ENCODE measurements around the gene SLC66A2. TPM values are rescaled to one million over a fixed set of nuclear protein-coding genes. Genes with fewer than 3 reads are reported as not detected.
A peak's percentile ranks its signal among the peaks of the same experiment; 100 is the strongest.

The SLC66A2 gene
- polyA plus RNA-seq, 6 donors from 2014 or later = 26.3 to 40.9 (median 34.5) TPM

DNA sequence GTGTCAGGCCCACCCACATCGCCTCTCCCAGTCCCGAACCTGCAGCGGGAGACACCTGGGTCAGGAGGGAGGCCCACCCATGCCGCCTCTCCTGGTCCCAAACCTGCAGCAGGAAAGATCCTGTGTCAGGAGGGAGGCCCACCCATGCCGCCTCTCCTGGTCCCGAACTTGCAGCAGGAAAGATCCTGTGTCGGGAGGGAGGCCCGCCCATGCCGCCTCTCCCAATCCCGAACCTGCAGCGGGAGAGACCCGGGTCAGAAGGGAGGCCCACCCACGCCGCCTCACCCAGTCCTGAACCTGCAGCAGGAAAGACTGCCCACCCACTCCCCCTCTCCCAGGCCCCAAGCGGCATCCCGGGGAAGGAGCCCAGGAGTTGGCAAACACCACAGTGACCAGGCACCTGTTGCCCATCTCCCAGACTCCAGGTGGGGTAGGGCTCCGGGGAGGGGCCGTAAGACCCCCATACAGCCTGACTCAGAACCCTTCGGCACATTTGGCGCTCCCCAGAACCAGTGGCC is 7.8 kb downstream of the SLC66A2 start:
- Mint-ChIP-seq H3K27me3 (no peaks in the 10 kb centered on the region), H3K4me1 (peaks cover 34 to 53% (median 45%) of the 10 kb centered on the region in 3 donors), H3K4me3 (no peak overlapping the region), H3K27ac (peak overlapping the region in 2 of 6 donors; percentile 63 to 81), H3K36me3 (peaks cover 18 to 19% of the 10 kb centered on the region in 2 donors), H3K9me3 (no peaks in the 10 kb centered on the region)
- DNase-seq (no peak), ATAC-seq (ENCODE audit: low read depth in 2 of 2) (no peak)

- Mint-ChIP-seq H3K4me1 (peaks cover 32 to 48% (median 46%) of the 10 kb centered on the region in 3 donors), H3K36me3 (peaks cover 21 to 23% of the 10 kb centered on the region in 2 donors), H3K27ac (peak overlapping the region in 3 of 6 donors; percentile 16 to 81 (median 42)), H3K9me3 (no peaks in the 10 kb centered on the region), H3K4me3 (no peak overlapping the region), H3K27me3 (no peaks in the 10 kb centered on the region)
- no peak for DNase-seq
- no peak for ATAC-seq (ENCODE audit: low read depth in 2 of 2)
These were observed 8.5 kb downstream of the SLC66A2 start for GRCh38 chr18:79942786-79943607.

DNA sequence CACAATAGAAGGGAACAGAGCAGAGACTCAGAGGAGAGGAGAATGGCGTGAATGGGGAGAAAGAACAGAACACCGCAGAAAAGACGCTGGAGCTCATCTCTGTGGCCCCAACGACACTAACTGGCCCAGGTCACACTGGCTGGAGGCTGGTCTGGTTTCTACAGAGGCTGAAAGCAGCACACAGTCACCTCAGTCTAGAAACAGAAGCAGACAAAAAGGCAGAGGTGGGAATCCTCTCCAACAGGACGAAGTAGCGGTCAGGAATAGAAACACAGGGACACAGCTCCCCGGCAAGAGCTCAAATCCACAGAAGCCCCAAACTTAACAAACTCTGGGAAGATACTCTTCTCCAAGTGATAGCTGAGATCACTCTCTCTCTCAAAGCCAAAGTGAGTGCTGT is 9.2 kb downstream of the SLC66A2 start:
- DNase-seq = no peak
- Mint-ChIP-seq H3K27me3 (no peaks in the 10 kb centered on the region), H3K9me3 (peaks cover 0 to 6% (median 0%) of the 10 kb centered on the region in 7 donors), H3K36me3 (peaks cover 29 to 31% of the 10 kb centered on the region in 2 donors), H3K27ac (peak overlapping the region in 3 of 6 donors; percentile 36 to 91 (median 69)), H3K4me3 (no peak overlapping the region), H3K4me1 (peaks cover 35 to 53% (median 40%) of the 10 kb centered on the region in 3 donors)
- ATAC-seq (ENCODE audit: low read depth in 2 of 2) = no peak

GRCh38 chr18:79941473-79942119 is 9.9 kb downstream of the SLC66A2 start:
- no peak for ATAC-seq (ENCODE audit: low read depth in 2 of 2)
- Mint-ChIP-seq H3K27ac (no peak overlapping the region), H3K27me3 (no peaks in the 10 kb centered on the region), H3K36me3 (peaks cover 32 to 34% of the 10 kb centered on the region in 2 donors), H3K4me3 (no peak overlapping the region), H3K4me1 (peaks cover 35 to 52% (median 41%) of the 10 kb centered on the region in 3 donors), H3K9me3 (peaks cover 0 to 6% (median 0%) of the 10 kb centered on the region in 7 donors)
- no peak for DNase-seq

DNA sequence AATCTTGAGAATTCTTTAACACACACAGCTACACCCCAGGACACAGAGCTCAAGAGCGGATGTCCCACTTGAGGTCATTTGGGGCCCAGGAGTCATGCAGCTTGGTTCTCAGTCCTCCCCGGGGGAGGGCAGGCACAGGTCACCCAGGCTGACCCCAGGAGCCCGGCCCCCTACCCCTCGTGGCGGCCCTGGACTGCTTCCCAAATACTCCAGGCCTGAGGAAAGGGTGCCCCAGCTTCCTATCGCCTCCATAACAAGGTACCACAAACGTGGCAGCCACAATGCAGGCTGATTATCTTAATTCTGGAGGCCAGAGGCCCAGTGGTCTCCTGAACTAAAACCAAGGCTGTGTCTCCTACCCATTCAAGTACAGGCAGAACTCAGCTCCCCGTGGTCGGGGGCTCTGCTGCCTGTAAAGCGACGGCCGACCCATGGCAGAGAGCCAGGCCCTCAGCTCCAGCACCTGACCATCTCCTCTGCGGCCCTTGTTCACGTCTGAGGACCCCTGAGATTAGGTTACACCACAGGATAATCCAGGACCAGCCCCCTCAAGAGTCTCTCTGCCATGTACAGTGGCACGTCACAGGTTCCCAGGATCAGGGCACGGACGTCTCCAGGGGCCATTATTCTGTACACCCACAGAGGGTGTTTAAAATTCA is 10.5 kb downstream of the SLC66A2 start:
- Mint-ChIP-seq H3K4me1 (peaks cover 31 to 53% (median 35%) of the 10 kb centered on the region in 3 donors), H3K27ac (no peak overlapping the region), H3K27me3 (no peaks in the 10 kb centered on the region), H3K9me3 (peaks cover 0 to 13% (median 1%) of the 10 kb centered on the region in 7 donors), H3K36me3 (peaks cover 36 to 41% of the 10 kb centered on the region in 2 donors), H3K4me3 (no peak overlapping the region)
- ATAC-seq (ENCODE audit: low read depth in 2 of 2) = no peak
- no peak for DNase-seq

- ATAC-seq (ENCODE audit: low read depth in 2 of 2) (no peak), DNase-seq (no peak)
- H3K4me3 Mint-ChIP-seq = peak overlapping the region in 1 of 8 donors; percentile 59
- peaks cover 43 to 47% of the 10 kb centered on the region in 2 donors for H3K36me3 Mint-ChIP-seq
- peaks cover 0 to 19% (median 6%) of the 10 kb centered on the region in 7 donors for H3K9me3 Mint-ChIP-seq
- H3K4me1 Mint-ChIP-seq = peaks cover 31 to 54% (median 33%) of the 10 kb centered on the region in 3 donors
- H3K27me3 Mint-ChIP-seq = no peaks in the 10 kb centered on the region
- H3K27ac Mint-ChIP-seq = peak overlapping the region in 1 of 6 donors; percentile 78
These were observed 11.2 kb downstream of the SLC66A2 start for GRCh38 chr18:79940126-79940813.

GRCh38 chr18:79939096-79939495 is 12.4 kb downstream of the SLC66A2 start:
- H3K36me3 Mint-ChIP-seq = peaks cover 45 to 58% of the 10 kb centered on the region in 2 donors
- no peak for DNase-seq
- H3K4me3 Mint-ChIP-seq = no peak overlapping the region
- H3K27ac Mint-ChIP-seq = peak overlapping the region in 1 of 6 donors; percentile 78
- H3K27me3 Mint-ChIP-seq = no peaks in the 10 kb centered on the region
- peaks cover 24 to 42% (median 27%) of the 10 kb centered on the region in 3 donors for H3K4me1 Mint-ChIP-seq
- no peak for ATAC-seq (ENCODE audit: low read depth in 2 of 2)
- peaks cover 3 to 24% (median 7%) of the 10 kb centered on the region in 7 donors for H3K9me3 Mint-ChIP-seq

- DNase-seq (no peak), ATAC-seq (ENCODE audit: low read depth in 2 of 2) (no peak)
- Mint-ChIP-seq H3K4me3 (peak overlapping the region in 1 of 8 donors; percentile 20), H3K27me3 (no peaks in the 10 kb centered on the region), H3K36me3 (peaks cover 54 to 67% of the 10 kb centered on the region in 2 donors), H3K9me3 (peaks cover 8 to 33% (median 15%) of the 10 kb centered on the region in 7 donors), H3K27ac (peak overlapping the region in 1 of 6 donors; percentile 41), H3K4me1 (peaks cover 24 to 40% (median 32%) of the 10 kb centered on the region in 3 donors)
These were observed 13.3 kb downstream of the SLC66A2 start for GRCh38 chr18:79938196-79938595.

DNA sequence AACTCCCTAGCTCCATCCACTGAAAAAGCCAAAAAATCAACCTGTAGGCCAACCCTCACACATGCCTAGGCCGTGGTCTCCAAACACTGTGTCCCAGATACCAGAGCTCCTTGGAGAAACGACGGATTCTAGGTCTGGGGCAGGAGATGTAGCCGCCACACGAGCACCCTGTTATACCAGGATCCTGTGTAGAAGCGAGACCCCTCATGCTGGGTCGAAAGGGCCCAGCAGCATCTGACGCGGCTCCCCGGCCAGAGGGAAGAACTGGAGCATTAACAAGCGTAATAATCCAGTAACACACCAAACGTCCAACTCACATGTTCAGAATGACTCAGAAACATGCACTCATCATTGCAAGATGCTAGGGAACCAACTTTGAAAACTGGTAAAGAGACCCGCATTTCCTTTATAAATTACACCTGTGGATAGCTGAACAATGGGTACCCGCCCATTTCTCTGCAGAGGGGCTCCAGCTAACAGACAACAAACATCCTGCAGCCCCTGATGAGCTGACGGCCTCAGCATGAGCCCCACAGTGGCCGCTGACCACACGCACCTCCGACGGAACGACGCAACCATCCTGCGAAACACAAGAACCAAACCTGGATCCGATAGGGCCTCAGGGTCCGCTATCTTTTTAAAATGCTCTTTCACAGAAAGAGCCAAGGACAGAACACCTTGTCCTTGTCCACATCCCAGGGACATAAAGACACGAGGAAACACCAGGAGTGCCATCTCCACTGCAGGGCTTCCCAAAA is 14.2 kb downstream of the SLC66A2 start:
- Mint-ChIP-seq H3K36me3 (peaks cover 60 to 74% of the 10 kb centered on the region in 2 donors), H3K4me3 (no peak overlapping the region), H3K9me3 (peaks cover 12 to 42% (median 22%) of the 10 kb centered on the region in 7 donors), H3K27me3 (no peaks in the 10 kb centered on the region), H3K4me1 (peaks cover 24 to 38% (median 29%) of the 10 kb centered on the region in 3 donors), H3K27ac (no peak overlapping the region)
- DNase-seq (no peak), ATAC-seq (ENCODE audit: low read depth in 2 of 2) (no peak)

- Mint-ChIP-seq H3K36me3 (peaks cover 60 to 75% of the 10 kb centered on the region in 2 donors), H3K9me3 (peaks cover 15 to 47% (median 25%) of the 10 kb centered on the region in 7 donors), H3K4me3 (peak overlapping the region in 1 of 8 donors; percentile 2), H3K27me3 (no peaks in the 10 kb centered on the region), H3K27ac (no peak overlapping the region), H3K4me1 (peaks cover 20 to 33% (median 29%) of the 10 kb centered on the region in 3 donors)
- DNase-seq (no peak), ATAC-seq (ENCODE audit: low read depth in 2 of 2) (no peak)
These were observed 14.8 kb downstream of the SLC66A2 start for GRCh38 chr18:79936641-79937040.

DNA sequence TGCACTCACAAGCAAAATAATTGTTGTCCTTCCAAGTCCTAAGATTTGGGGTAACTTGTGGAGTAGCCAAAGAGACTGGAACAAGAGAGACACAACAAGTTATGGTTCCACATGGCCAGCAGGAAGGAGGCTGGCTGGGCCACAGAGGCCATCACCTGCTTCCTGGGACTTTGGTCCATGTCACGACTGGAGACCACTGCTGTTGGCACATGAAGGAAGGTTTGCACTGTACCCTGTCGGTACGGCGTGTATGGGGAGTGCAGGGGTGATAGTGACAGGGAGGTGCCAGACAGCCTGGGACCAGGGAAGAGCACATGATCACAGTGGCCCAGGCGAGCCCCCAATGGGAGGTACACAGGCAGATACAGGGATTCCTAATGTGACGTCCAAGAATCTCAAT is 15.5 kb downstream of the SLC66A2 start:
- no peak for ATAC-seq (ENCODE audit: low read depth in 2 of 2)
- H3K9me3 Mint-ChIP-seq = peaks cover 15 to 53% (median 32%) of the 10 kb centered on the region in 7 donors

DNA sequence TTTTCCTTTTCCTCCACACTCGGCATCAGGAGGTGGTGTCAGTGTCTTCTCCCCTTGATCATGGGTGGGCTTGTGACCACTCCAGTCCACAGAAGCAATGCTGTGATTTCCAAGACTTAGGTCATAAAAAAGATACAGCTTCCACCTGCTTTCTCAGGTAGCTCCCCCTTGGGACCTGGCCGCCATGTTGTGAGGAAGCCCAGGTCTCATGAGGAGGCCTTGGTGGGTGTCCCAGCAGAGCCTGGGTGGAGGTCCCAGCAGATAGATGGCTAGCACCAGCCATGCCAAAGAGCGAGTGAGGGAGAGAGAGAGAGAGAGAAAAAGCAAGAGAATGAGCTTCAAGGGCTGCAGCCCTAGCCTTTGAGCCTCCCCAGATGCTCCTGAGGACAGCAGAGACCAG is 16.0 kb downstream of the SLC66A2 start:
- Mint-ChIP-seq H3K27ac (peak overlapping the region in 1 of 6 donors; percentile 32), H3K4me3 (peak overlapping the region in 1 of 8 donors; percentile 21), H3K4me1 (peaks cover 23 to 33% (median 29%) of the 10 kb centered on the region in 3 donors), H3K36me3 (peaks cover 68 to 82% of the 10 kb centered on the region in 2 donors), H3K9me3 (peaks cover 15 to 56% (median 33%) of the 10 kb centered on the region in 7 donors), H3K27me3 (no peaks in the 10 kb centered on the region)
- DNase-seq = no peak
- no peak for ATAC-seq (ENCODE audit: low read depth in 2 of 2)

More for the DNA sequence above, 15.5 kb downstream of the SLC66A2 start:
- Mint-ChIP-seq H3K27me3 (no peaks in the 10 kb centered on the region), H3K27ac (no peak overlapping the region), H3K36me3 (peaks cover 67 to 82% of the 10 kb centered on the region in 2 donors), H3K4me1 (peaks cover 23 to 33% (median 29%) of the 10 kb centered on the region in 3 donors), H3K4me3 (no peak overlapping the region)
- DNase-seq = no peak

All from naive B cell (primary cell).